Measurements from ENCODE around the gene BIRC3. TPM values are rescaled to one million over a fixed set of nuclear protein-coding genes. Genes with fewer than 3 reads are reported as not detected.
A peak's percentile ranks its signal among the peaks of the same experiment; 100 is the strongest.

Gene BIRC3
- polyA plus RNA-seq, 1 donor = 5.7 TPM

DNA sequence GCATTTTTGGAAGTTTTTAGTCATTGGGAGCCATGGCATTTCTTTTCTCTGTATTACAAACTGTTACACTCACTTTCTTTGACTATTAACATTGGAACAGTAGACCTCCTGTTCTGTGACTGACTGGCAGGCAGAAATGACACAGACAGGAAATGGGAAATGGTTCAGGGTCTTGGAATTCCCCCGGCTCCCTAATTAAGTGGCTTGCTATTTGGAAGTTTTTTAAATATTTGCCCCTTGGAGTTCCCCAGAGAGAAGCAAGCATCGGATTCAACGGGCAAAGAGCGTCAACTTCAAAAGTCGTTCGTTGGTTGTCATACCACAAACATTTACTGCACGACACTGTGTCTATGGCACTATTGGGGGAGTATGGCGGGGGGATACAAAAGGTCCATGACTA lies 28.6 kb downstream of the BIRC3 start:
- Histone ChIP-seq H3K27ac (ENCODE audit: low read length) (peak overlapping the region; percentile 97), H3K36me3 (ENCODE audit: control insufficient read depth, insufficient read depth, low read length) (peaks cover 8% of the 10 kb centered on the region), H3K27me3 (ENCODE audit: control insufficient read depth, insufficient read depth, low read length) (no peaks in the 10 kb centered on the region), H3K9me3 (ENCODE audit: control insufficient read depth, low read depth, low read length) (no peaks in the 10 kb centered on the region), H3K4me3 (ENCODE audit: low read length) (peak overlapping the region; percentile 80), H3K4me1 (ENCODE audit: control insufficient read depth, insufficient read depth, low read length) (peaks cover 17% of the 10 kb centered on the region)
- WGBS (ENCODE audit: insufficient coverage, low lambda C conversion rate) = no CpG with 5 or more reads among the region's 8 CpGs
- no peak for DNase-seq

DNA sequence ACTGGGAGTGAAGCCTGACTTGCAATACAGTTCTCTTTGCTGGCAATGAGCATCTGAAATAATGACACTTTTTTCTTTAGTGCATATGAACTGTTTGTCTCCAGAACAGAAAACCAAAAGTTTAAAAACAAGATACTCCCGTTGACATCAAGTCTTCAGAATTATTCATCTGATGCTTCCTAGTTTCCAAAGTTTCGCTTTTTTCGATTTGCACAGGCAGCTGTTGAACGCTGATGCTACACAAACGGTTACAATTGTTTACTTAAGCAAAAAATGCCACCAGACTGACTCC lies 29.1 kb downstream of the BIRC3 start:
- H3K4me1 ChIP-seq (ENCODE audit: control insufficient read depth, insufficient read depth, low read length) = peaks cover 17% of the 10 kb centered on the region
- peak overlapping the region; percentile 97 for H3K27ac ChIP-seq (ENCODE audit: low read length)
- H3K36me3 ChIP-seq (ENCODE audit: control insufficient read depth, insufficient read depth, low read length) = peaks cover 11% of the 10 kb centered on the region
- no peaks in the 10 kb centered on the region for H3K9me3 ChIP-seq (ENCODE audit: control insufficient read depth, low read depth, low read length)
- no peaks in the 10 kb centered on the region for H3K27me3 ChIP-seq (ENCODE audit: control insufficient read depth, insufficient read depth, low read length)
- H3K4me3 ChIP-seq (ENCODE audit: low read length) = peak overlapping the region; percentile 80
- DNase-seq = no peak
- WGBS (ENCODE audit: insufficient coverage, low lambda C conversion rate) = 13% methylated on average over 1 of the region's 5 CpGs

DNA sequence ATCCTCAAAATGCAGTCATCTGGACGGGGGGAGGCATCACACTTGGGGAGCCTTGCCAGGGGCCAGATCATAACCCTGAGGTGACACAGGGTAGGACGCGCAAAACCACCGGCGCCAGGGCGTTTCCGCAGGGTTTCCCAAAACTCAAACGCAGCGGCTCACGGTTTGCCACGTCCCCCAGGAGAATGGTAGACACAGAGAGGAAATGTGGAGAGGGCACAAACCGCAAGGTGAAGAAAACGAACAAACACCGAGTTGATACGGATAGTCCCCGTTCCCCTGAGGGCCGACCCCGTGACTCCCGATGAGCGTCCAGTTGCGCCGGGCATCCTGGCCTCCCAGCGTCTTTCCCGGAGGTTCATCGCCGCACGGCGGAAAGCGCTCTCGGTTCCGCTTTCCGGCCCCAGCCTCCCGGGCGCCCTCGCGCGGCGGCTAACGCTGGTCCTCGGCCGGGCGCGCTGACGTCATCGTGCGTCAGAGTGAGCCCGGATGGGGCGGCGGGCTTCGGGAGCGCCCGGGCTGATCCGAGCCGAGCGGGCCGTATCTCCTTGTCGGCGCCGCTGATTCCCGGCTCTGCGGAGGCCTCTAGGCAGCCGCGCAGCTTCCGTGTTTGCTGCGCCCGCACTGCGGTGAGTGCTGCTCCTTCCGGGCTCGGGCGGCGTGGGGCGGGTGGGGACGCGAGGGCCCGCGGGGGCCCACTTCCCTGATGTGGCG lies 29.6 kb downstream of the BIRC3 start, which contains the start of gene BIRC2:
Gene BIRC2 (plus strand): TSS at position 467 of the 714 bp plus-strand sequence. CDS start 2,641 bp downstream, outside the sequence.
- DNase-seq = peak; percentile 96 to 97
- WGBS (ENCODE audit: insufficient coverage, low lambda C conversion rate) = no CpG with 5 or more reads among the region's 77 CpGs
- peaks cover 11% of the 10 kb centered on the region for H3K36me3 ChIP-seq (ENCODE audit: control insufficient read depth, insufficient read depth, low read length)
- peak within 1 kb of the TSS; percentile 97 for H3K27ac ChIP-seq (ENCODE audit: low read length)
- no peaks in the 10 kb centered on the region for H3K27me3 ChIP-seq (ENCODE audit: control insufficient read depth, insufficient read depth, low read length)
- no peaks in the 10 kb centered on the region for H3K9me3 ChIP-seq (ENCODE audit: control insufficient read depth, low read depth, low read length)
- H3K4me3 ChIP-seq (ENCODE audit: low read length) = peak within 1 kb of the TSS; percentile 80
- peaks cover 17% of the 10 kb centered on the region for H3K4me1 ChIP-seq (ENCODE audit: control insufficient read depth, insufficient read depth, low read length)

DNA sequence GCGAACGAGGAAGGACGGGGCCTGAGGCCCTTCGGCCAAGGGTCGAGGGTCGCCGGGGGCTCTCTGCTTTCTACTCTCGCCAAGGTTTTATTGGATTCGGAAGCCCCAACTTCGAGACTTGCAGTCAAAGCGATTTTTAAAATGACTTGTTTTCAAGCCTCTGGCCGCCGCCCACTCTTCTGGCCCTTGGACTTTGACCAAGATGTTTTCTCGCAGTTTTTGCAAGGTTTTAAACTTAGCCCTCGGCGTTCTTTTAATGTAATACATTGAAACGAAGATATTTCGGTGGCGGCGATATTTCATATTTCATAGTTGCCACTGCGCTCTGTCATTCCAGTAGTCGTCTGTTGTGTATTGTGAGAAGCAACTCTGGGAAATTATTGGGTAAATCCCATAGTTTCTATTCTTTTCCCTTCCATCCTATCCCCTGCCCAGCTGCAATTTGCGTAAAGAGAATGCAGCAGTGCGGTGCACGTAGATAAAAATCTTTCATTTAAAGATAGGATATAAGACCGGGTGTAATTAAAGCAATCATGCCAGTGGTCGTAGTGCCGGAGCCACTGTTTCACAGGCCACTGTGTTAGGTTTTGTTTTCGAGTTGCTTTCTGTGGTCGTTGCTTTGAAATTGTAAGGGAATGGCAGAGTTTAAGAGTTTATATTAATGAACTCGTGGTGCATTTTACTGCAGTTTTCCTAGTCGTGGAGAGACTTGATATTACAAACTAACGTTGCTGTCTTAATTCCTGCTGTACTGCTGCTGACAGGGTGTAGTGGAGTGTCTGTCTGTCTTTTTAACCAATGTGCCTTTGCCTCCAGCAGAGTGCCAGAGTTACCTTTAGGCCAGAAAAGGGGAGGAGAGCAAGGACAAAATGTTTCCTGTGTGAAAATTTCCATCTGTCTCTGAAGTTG lies 30.4 kb downstream of the BIRC3 start:
- DNase-seq = no peak
- no CpG with 5 or more reads among the region's 33 CpGs for WGBS (ENCODE audit: insufficient coverage, low lambda C conversion rate)
- peak overlapping the region; percentile 80 for H3K4me3 ChIP-seq (ENCODE audit: low read length)
- H3K27ac ChIP-seq (ENCODE audit: low read length) = peak overlapping the region; percentile 97
- peaks cover 11% of the 10 kb centered on the region for H3K36me3 ChIP-seq (ENCODE audit: control insufficient read depth, insufficient read depth, low read length)
- peaks cover 17% of the 10 kb centered on the region for H3K4me1 ChIP-seq (ENCODE audit: control insufficient read depth, insufficient read depth, low read length)
- no peaks in the 10 kb centered on the region for H3K27me3 ChIP-seq (ENCODE audit: control insufficient read depth, insufficient read depth, low read length)
- no peaks in the 10 kb centered on the region for H3K9me3 ChIP-seq (ENCODE audit: control insufficient read depth, low read depth, low read length)

DNA sequence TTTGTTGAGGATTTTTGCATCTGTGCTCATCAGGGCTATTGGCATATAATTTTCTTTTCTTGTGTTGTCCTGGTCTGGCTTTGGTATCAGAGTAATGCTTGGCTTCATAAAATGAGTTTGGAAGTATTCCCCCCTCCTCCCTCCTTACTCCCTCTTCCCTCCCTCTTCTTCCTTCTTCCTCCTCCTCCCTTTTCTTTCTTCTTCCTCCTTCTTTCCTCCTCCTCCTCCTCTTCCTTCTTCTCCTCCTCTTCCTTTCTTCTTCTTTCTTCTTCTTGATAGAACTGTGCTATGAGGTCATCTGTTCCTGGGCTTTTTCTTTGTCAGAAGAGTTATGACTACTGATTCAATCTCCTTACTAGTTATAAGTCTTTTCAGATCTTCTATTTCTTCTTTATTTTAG lies 39.8 kb downstream of the BIRC3 start:
- H3K4me1 ChIP-seq (ENCODE audit: control insufficient read depth, insufficient read depth, low read length) = no peaks in the 10 kb centered on the region
- H3K27me3 ChIP-seq (ENCODE audit: control insufficient read depth, insufficient read depth, low read length) = no peaks in the 10 kb centered on the region
- H3K36me3 ChIP-seq (ENCODE audit: control insufficient read depth, insufficient read depth, low read length) = peaks cover 42% of the 10 kb centered on the region
- no peak for DNase-seq
- H3K9me3 ChIP-seq (ENCODE audit: control insufficient read depth, low read depth, low read length) = peaks cover 22% of the 10 kb centered on the region
- no peak overlapping the region for H3K27ac ChIP-seq (ENCODE audit: low read length)
- no peak overlapping the region for H3K4me3 ChIP-seq (ENCODE audit: low read length)

DNA sequence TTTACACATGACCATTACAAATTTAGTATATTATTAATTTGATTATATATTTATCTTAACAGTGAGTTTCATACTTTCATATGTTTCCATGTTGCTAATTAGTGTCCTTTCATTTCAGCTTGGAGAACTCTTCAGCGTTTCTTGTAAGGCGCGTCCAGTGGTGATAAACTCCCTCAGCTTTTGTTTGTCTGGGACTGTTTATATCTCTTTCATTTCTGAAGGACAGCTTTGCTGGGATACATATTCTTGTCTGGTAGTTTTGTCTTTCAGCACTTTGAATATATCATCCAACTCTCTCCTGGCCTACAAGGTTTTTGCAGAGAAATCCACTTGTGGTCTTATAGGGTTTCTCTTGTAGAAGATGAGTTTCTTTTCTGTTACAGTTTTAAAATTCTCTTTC lies 42.1 kb downstream of the BIRC3 start:
- no CpG with 5 or more reads among the region's 3 CpGs for WGBS (ENCODE audit: insufficient coverage, low lambda C conversion rate)
- H3K27me3 ChIP-seq (ENCODE audit: control insufficient read depth, insufficient read depth, low read length) = no peaks in the 10 kb centered on the region
- no peak overlapping the region for H3K27ac ChIP-seq (ENCODE audit: low read length)
- H3K4me3 ChIP-seq (ENCODE audit: low read length) = no peak overlapping the region
- H3K4me1 ChIP-seq (ENCODE audit: control insufficient read depth, insufficient read depth, low read length) = no peaks in the 10 kb centered on the region
- DNase-seq = no peak
- peaks cover 22% of the 10 kb centered on the region for H3K9me3 ChIP-seq (ENCODE audit: control insufficient read depth, low read depth, low read length)
- H3K36me3 ChIP-seq (ENCODE audit: control insufficient read depth, insufficient read depth, low read length) = peaks cover 50% of the 10 kb centered on the region

DNA sequence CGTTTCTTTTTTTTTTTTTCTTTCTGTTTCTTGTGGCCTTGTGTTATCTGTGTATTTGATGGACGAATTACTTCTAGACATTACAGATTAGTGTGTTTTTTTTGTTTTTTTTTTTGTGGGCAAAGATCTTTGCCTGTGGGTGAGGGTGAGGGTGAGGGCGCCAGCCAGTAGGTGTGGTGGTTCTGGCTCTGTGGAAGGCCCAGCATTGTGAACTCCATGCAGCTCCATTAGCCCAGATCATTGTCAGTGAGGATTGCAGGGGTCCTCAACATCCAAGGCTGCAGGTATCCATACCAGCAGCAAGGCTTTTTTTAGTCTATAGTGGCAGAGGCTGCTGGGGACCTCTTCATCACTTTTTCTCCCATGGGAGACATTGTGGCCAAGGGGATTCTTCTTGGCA lies 43.4 kb downstream of the BIRC3 start:
- no peak overlapping the region for H3K27ac ChIP-seq (ENCODE audit: low read length)
- H3K4me1 ChIP-seq (ENCODE audit: control insufficient read depth, insufficient read depth, low read length) = no peaks in the 10 kb centered on the region
- H3K9me3 ChIP-seq (ENCODE audit: control insufficient read depth, low read depth, low read length) = peaks cover 18% of the 10 kb centered on the region
- 93% methylated on average over 2 of the region's 3 CpGs for WGBS (ENCODE audit: insufficient coverage, low lambda C conversion rate)
- DNase-seq = no peak
- H3K27me3 ChIP-seq (ENCODE audit: control insufficient read depth, insufficient read depth, low read length) = no peaks in the 10 kb centered on the region
- no peak overlapping the region for H3K4me3 ChIP-seq (ENCODE audit: low read length)
- H3K36me3 ChIP-seq (ENCODE audit: control insufficient read depth, insufficient read depth, low read length) = peaks cover 56% of the 10 kb centered on the region

DNA sequence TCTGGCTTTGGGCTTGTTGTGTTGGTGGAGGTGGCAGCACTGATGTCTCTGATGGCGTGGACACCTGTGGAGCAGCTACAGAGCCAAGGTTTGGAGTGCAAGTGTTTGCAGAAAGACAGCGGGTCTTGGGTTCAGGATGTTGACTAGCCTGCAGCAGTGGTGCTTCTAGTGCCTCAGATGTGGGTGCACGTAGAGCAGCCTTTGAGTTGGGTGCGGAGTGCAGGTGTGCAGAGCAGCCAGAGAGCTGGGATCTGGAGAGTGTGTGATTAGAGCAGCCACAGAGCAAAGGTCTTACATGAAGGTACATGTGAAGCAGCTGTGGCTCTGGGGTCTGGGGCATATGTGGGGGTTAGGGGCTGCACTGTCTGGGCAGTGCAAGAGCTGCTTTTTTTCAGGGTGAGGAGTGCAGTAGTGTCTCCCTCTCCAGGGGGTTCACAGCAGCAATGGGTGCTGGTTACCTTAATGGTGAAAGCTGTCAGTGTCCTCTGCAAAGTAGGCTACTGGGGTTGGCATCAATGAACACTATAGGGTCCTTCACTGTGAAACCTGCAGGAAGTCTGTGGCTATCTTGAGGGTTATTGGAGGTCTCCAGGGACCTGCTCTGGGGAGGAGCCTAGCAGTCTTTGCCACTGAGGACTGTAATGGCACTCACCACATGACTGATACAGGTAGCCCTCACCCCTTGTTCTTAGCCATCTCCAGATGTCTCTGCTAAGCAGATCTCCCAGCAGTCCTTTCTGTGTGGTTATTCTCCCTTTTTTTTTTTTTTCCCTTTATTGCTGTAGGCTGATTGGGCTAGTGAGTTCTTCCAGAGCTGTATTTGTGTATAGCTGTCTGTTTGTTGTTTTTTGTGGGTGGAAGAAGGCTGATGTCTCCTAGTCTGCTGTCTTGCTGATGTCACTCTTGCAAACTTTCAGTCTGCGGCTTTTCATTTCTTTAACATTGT lies 44.1 kb downstream of the BIRC3 start:
- Histone ChIP-seq H3K4me3 (ENCODE audit: low read length) (no peak overlapping the region), H3K36me3 (ENCODE audit: control insufficient read depth, insufficient read depth, low read length) (peaks cover 57% of the 10 kb centered on the region), H3K27ac (ENCODE audit: low read length) (no peak overlapping the region), H3K27me3 (ENCODE audit: control insufficient read depth, insufficient read depth, low read length) (no peaks in the 10 kb centered on the region), H3K9me3 (ENCODE audit: control insufficient read depth, low read depth, low read length) (peaks cover 18% of the 10 kb centered on the region), H3K4me1 (ENCODE audit: control insufficient read depth, insufficient read depth, low read length) (no peaks in the 10 kb centered on the region)
- 100% methylated on average over 1 of the region's 5 CpGs for WGBS (ENCODE audit: insufficient coverage, low lambda C conversion rate)
- no peak for DNase-seq

DNA sequence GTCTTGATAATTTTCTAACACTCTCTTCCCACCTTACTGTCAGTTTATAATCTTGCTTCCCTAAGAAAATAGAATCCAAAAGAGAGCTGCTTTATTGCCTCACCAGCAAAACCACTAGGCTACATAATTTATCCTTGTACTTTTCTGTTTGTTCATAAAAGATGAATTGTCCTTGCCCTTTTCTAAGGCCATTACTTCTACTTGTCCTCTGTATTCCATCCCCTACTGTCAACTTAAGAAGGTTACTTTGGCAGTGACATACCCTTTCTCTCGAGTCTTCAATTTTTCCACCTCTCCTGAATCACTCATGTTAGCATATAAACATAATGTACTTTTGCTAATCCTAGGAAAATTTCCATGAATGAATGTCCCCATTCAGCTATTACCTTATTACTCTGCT lies 47.7 kb downstream of the BIRC3 start:
- H3K4me3 ChIP-seq (ENCODE audit: low read length) = no peak overlapping the region
- 89% methylated on average over 1 of the region's 1 CpG for WGBS (ENCODE audit: insufficient coverage, low lambda C conversion rate)
- DNase-seq = no peak
- no peak overlapping the region for H3K27ac ChIP-seq (ENCODE audit: low read length)
- H3K36me3 ChIP-seq (ENCODE audit: control insufficient read depth, insufficient read depth, low read length) = peaks cover 57% of the 10 kb centered on the region
- H3K9me3 ChIP-seq (ENCODE audit: control insufficient read depth, low read depth, low read length) = peaks cover under 1% of the 10 kb centered on the region
- no peaks in the 10 kb centered on the region for H3K4me1 ChIP-seq (ENCODE audit: control insufficient read depth, insufficient read depth, low read length)
- H3K27me3 ChIP-seq (ENCODE audit: control insufficient read depth, insufficient read depth, low read length) = no peaks in the 10 kb centered on the region

DNA sequence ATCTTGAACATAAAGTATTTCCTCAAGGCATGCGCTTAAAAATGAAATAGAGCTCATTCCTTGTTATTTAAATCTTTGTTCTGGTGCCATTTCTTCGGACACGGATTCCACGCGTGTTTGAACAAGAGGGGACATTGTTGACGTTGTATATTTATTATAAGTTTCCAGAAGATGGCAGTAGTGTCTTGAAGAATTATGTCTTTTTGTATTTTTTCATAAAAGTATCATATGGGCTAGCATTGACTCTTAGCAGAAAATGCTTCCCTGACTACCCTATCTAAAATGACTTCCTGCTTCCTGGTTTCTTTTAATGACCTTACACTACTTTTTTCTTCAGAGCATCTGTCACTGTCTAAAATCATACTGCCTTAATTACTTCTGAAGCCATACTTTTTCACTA lies 50.1 kb downstream of the BIRC3 start:
- Histone ChIP-seq H3K4me1 (ENCODE audit: control insufficient read depth, insufficient read depth, low read length) (no peaks in the 10 kb centered on the region), H3K36me3 (ENCODE audit: control insufficient read depth, insufficient read depth, low read length) (peaks cover 41% of the 10 kb centered on the region), H3K4me3 (ENCODE audit: low read length) (no peak overlapping the region), H3K27me3 (ENCODE audit: control insufficient read depth, insufficient read depth, low read length) (no peaks in the 10 kb centered on the region), H3K9me3 (ENCODE audit: control insufficient read depth, low read depth, low read length) (no peaks in the 10 kb centered on the region), H3K27ac (ENCODE audit: low read length) (no peak overlapping the region)
- DNase-seq = peak in 1 of 2 donors; percentile 27
- no CpG with 5 or more reads among the region's 6 CpGs for WGBS (ENCODE audit: insufficient coverage, low lambda C conversion rate)

All from large intestine (tissue), 3 donors.